Peyer's patch (tissue), 4 donors: ENCODE results near the gene WHRN. TPM values are rescaled to one million over a fixed set of nuclear protein-coding genes. Genes with fewer than 3 reads are reported as not detected.

Source experiments
- DNase-seq, 3 donors: peaks; one replicate each; pipeline ENCODE4 v3.0.0-alpha.2; 2017 to 2019
- H3K27ac ChIP-seq, 4 donors: fragments of 200-600 bp; sonication (generic); one replicate each; pipeline ENCODE4 v1.5.1; 2016 to 2019
- H3K27me3 ChIP-seq, 2 donors: fragments of 200-600 bp; sonication (generic); one replicate each; pipeline ENCODE4 v1.5.1; 2019
- H3K36me3 ChIP-seq, 3 donors: fragments of 200-600 bp; sonication (generic); one replicate each; pipeline ENCODE4 v1.5.1; 2016 to 2019
- H3K4me1 ChIP-seq, 4 donors: fragments of 200-600 bp; sonication (generic); one replicate each; pipeline ENCODE4 v1.5.1; 2016 to 2019
- H3K4me3 ChIP-seq, 4 donors: fragments of 200-600 bp; sonication (generic); 1 replicate in 3 of 4; 2 replicates in 1 of 4; pipeline ENCODE4 v1.5.1; 2016 to 2019; ENCODE audit warnings: mild to moderate bottlenecking in 1 of 4
- H3K9me3 ChIP-seq, 4 donors: fragments of 200-600 bp; sonication (generic); one replicate each; pipeline ENCODE4 v1.5.1; 2016 to 2019; ENCODE audit warnings: mild to moderate bottlenecking in 1 of 4
- POLR2A ChIP-seq, 2 donors: fragments of 450-650 bp; IDR thresholded peaks; one replicate each; pipeline ENCODE4 v1.5.1; 2017; ENCODE audit warnings: antibody characterized with exemption in 2 of 2, mild to moderate bottlenecking in 2 of 2, moderate library complexity in 2 of 2
- total RNA-seq, 4 donors: library from RNA; depleted of rRNA; stranded (reverse); fragments of >200 nt; gene quantifications; one replicate each; pipeline ENCODE4 v1.1.0, GENCODE V29; 2016
- TF ChIP-seq, protein P1 (sequence below), 6 experiments: fragments of 450-650 bp in 4 of 6; fragments of 200-600 bp in 2 of 6; sonication (generic) in 1 of 6; IDR thresholded peaks; one replicate each; pipeline ENCODE4 v1.5.1; 2017 to 2019; ENCODE audit warnings: antibody characterized with exemption in 6 of 6, mild to moderate bottlenecking in 3 of 6, moderate library complexity in 1 of 6

Gene WHRN
- total RNA-seq, 4 donors from 2014 or later: 10.7 to 35.5 (median 15.3) TPM

DNA sequence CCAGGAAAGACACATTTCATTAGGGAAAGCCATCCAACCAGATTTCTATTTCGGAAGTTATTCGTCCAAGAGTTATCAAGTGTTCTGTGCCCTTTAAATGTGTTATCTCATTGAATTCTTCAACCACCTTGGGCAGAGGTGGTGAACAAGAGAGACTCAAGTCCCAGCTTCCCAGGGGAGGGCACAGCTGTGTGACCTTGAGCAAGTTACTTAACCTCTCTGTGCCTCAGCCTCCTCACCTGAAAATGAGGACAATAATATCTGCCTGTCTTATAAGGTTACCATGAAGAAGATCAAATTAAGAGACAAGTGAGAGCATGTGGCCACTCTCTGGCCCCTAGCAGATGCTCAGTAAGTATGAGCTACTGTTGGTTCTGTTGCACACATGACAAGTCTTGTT, 37.4 kb downstream of the WHRN start:
- no peaks in the 10 kb centered on the region for H3K36me3 ChIP-seq
- H3K27ac ChIP-seq: no peak overlapping the region
- no peak overlapping the region for H3K4me3 ChIP-seq
- H3K4me1 ChIP-seq: no peaks in the 10 kb centered on the region
- DNase-seq: no peak
- H3K9me3 ChIP-seq: no peaks in the 10 kb centered on the region
- H3K27me3 ChIP-seq: no peaks in the 10 kb centered on the region
- TF ChIP-seq, protein P1, sequence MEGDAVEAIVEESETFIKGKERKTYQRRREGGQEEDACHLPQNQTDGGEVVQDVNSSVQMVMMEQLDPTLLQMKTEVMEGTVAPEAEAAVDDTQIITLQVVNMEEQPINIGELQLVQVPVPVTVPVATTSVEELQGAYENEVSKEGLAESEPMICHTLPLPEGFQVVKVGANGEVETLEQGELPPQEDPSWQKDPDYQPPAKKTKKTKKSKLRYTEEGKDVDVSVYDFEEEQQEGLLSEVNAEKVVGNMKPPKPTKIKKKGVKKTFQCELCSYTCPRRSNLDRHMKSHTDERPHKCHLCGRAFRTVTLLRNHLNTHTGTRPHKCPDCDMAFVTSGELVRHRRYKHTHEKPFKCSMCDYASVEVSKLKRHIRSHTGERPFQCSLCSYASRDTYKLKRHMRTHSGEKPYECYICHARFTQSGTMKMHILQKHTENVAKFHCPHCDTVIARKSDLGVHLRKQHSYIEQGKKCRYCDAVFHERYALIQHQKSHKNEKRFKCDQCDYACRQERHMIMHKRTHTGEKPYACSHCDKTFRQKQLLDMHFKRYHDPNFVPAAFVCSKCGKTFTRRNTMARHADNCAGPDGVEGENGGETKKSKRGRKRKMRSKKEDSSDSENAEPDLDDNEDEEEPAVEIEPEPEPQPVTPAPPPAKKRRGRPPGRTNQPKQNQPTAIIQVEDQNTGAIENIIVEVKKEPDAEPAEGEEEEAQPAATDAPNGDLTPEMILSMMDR (IDR thresholded peaks at IDR 0.05): no peak
- no peak for TF ChIP-seq POLR2A (IDR thresholded peaks at IDR 0.05)

DNA sequence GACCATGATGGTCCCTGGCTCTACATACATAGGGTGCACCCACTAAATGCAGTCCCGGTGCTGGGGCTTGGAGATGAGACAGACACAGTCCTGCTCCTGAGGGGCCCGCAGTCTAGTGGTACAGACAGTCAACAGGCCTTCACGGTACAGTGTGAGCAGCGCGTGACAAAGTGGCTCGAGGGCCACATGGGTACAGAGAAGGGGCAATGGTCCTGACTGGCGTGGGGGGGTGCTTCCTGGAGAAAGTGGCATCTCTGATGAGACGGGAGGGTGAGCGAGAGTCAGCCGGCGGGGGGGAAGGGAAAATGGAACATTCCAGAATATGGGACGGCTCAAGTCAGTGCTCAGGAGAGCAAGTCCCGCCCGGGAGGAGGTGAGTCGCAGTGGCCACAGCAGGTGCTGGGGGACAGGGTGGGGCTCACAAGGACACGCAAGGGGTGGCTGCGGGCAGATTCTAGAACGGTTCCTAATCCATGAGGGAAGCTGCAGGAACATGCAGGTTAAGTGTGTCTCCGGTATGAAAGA, 38.0 kb downstream of the WHRN start:
- TF ChIP-seq POLR2A (IDR thresholded peaks at IDR 0.05): no peak
- TF ChIP-seq, protein P1 (IDR thresholded peaks at IDR 0.05): no peak
- Histone ChIP-seq H3K4me1 (no peaks in the 10 kb centered on the region), H3K27ac (no peak overlapping the region), H3K4me3 (no peak overlapping the region), H3K9me3 (no peaks in the 10 kb centered on the region), H3K27me3 (no peaks in the 10 kb centered on the region), H3K36me3 (no peaks in the 10 kb centered on the region)
- no peak for DNase-seq

DNA sequence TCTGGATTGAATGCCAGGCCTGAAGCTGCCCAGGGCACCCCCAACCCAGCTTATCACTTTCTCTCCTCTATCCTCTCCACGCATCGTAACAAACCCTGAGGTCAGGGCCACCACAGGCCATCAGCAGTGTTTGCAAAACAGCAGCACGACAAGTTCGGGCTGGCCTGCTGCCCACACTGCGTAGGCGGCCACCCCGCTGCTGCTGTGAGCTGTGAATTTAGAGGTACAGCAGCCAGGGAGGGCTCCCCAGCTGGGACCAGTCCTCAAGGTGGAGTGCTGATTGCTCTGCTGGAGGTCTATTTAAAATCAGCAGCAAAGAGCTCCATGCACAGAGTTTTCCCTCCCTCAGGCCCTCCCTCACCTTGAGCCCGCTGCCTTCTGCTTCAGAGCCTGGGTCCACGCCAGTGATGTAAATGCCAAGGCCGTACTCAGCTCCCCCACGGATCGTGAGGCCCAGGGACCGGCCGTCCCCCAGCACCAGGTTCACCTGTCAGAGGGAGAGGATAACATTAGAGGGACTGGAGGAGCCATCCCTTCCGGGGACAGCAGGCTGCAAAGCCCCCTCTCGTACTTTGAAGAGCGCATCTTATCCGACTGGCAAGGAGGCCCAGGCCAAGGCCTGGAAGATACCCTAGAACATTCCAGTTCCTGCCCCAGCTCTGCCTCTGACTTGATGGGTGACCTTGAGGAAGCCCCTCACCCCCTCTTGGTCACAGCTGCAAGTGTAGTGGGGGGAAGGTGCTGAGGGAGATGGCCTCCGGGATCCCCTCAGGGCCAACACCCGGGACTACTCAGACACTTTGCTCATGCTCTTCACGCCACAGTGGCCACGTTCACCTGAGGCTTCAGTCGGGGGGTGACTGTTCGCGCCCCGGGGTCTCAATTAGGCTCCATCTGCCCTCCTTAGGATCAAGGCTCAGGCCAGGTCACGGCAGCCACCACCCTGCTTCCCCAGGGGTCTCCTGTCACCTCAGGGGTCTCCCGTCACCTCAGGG, 39.1 kb downstream of the WHRN start:
- Histone ChIP-seq H3K27ac (no peak overlapping the region), H3K4me1 (no peaks in the 10 kb centered on the region), H3K36me3 (no peaks in the 10 kb centered on the region), H3K27me3 (no peaks in the 10 kb centered on the region), H3K4me3 (no peak overlapping the region), H3K9me3 (no peaks in the 10 kb centered on the region)
- no peak for DNase-seq
- TF ChIP-seq POLR2A (IDR thresholded peaks at IDR 0.05): no peak
- TF ChIP-seq, protein P1 (IDR thresholded peaks at IDR 0.05): no peak

DNA sequence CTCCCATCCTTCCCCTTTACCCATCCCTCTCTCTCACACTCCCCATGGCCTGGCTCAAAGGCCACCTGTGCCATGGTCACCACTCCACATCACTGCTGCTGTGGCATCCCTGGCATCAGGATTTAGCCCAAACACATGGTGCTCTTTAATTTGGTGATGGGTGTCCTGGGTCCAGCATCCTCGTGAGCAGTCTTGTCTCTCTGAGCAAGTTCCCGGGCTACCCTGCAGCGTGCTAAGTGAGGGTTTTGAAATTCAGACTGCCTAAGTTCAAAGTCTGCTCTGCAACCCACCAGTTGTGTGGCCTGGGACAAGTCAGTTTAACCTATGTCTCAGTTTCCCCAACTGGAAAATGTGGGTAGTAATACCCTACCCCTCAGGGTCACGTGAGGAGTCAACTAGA, 39.9 kb downstream of the WHRN start:
- no peaks in the 10 kb centered on the region for H3K27me3 ChIP-seq
- no peak for TF ChIP-seq POLR2A (IDR thresholded peaks at IDR 0.05)
- TF ChIP-seq, protein P1 (IDR thresholded peaks at IDR 0.05): no peak
- no peaks in the 10 kb centered on the region for H3K4me1 ChIP-seq
- no peaks in the 10 kb centered on the region for H3K36me3 ChIP-seq
- H3K9me3 ChIP-seq: no peaks in the 10 kb centered on the region
- no peak for DNase-seq
- no peak overlapping the region for H3K27ac ChIP-seq
- no peak overlapping the region for H3K4me3 ChIP-seq

DNA sequence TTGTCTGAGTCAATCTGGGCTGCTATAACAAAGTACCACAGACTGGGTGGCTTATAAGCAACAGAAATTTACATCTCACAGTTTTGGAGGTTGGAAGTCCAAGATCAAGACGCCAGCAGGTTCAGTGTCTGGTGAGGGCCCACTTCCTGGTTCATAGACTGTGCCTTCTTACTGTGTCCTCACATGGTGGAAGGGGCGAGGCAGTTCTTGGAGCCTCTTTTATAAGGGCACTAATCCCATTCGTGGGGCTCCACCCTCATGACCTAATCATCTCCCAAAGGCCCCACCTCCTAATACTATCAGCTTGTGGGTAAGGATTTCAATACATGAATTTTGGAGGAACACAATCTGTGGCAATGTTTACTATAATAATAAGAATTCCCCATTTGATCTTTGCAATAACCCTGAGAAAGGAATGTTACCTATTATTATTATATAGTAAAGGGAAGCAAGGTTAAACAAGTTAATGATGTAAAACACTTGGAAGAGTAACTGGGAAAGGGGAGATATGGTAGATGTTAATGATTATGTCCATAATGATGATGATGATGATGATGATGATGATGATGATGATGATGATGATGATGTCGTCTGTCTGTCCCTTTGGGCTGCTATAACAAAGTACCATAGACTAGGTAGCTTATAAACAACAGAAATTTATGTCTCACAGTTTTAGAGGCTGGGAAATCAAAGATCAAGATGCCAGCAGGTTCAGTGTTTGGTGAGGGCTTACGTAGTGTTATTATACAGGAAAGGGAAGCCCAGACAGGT, 40.8 kb downstream of the WHRN start:
- Histone ChIP-seq H3K4me3 (no peak overlapping the region), H3K4me1 (no peaks in the 10 kb centered on the region), H3K27me3 (no peaks in the 10 kb centered on the region), H3K27ac (no peak overlapping the region), H3K9me3 (no peaks in the 10 kb centered on the region), H3K36me3 (no peaks in the 10 kb centered on the region)
- no peak for DNase-seq
- TF ChIP-seq, protein P1 (IDR thresholded peaks at IDR 0.05): no peak
- no peak for TF ChIP-seq POLR2A (IDR thresholded peaks at IDR 0.05)
